Ectodermal cell (in vitro differentiated cells): ENCODE measurements around the gene HOXD9.

Experiments used
- H3K27ac ChIP-seq: 2 replicates; pipeline ENCODE4 v1.7.0; 2013; ENCODE audit warnings: mild to moderate bottlenecking, low read depth, low read length; ENCODE audit not compliant: insufficient read depth, poor library complexity, severe bottlenecking
- H3K27me3 ChIP-seq: 2 replicates; pipeline ENCODE4 v1.7.0; 2013; ENCODE audit warnings: mild to moderate bottlenecking, low read length; ENCODE audit not compliant: insufficient read depth, control insufficient read depth, poor library complexity, severe bottlenecking
- H3K36me3 ChIP-seq: one replicate; pipeline ENCODE4 v1.7.0; 2013; ENCODE audit warnings: low read length; ENCODE audit not compliant: control insufficient read depth, insufficient read depth
- H3K4me1 ChIP-seq: one replicate; pipeline ENCODE4 v1.7.0; 2013; ENCODE audit warnings: low read length; ENCODE audit not compliant: control insufficient read depth, insufficient read depth
- H3K4me3 ChIP-seq: 2 replicates; pipeline ENCODE4 v1.7.0; 2013; ENCODE audit warnings: low read depth, low read length, control low read depth; ENCODE audit not compliant: insufficient read depth
- H3K9me3 ChIP-seq: 2 replicates; pipeline ENCODE4 v1.7.0; 2013; ENCODE audit warnings: mild to moderate bottlenecking, low read length, moderate library complexity; ENCODE audit not compliant: control insufficient read depth
- WGBS, 2 experiments: methylation state at CpG; one replicate each; pipeline ENCODE4 v1.1.7; 2013; ENCODE audit warnings: missing lambda C conversion rate in 2 of 2; 5-methylcytosine and 5-hydroxymethylcytosine counted together

HOXD9 gene

GRCh38 chr2:176135035-176135440, 12.5 kb downstream of the HOXD9 start:
- Histone ChIP-seq H3K27ac (no peak overlapping the region), H3K27me3 (peaks cover 100% of the 10 kb centered on the region), H3K4me1 (peaks cover 4% of the 10 kb centered on the region), H3K9me3 (no peaks in the 10 kb centered on the region), H3K36me3 (no peaks in the 10 kb centered on the region), H3K4me3 (no peak overlapping the region)

DNA sequence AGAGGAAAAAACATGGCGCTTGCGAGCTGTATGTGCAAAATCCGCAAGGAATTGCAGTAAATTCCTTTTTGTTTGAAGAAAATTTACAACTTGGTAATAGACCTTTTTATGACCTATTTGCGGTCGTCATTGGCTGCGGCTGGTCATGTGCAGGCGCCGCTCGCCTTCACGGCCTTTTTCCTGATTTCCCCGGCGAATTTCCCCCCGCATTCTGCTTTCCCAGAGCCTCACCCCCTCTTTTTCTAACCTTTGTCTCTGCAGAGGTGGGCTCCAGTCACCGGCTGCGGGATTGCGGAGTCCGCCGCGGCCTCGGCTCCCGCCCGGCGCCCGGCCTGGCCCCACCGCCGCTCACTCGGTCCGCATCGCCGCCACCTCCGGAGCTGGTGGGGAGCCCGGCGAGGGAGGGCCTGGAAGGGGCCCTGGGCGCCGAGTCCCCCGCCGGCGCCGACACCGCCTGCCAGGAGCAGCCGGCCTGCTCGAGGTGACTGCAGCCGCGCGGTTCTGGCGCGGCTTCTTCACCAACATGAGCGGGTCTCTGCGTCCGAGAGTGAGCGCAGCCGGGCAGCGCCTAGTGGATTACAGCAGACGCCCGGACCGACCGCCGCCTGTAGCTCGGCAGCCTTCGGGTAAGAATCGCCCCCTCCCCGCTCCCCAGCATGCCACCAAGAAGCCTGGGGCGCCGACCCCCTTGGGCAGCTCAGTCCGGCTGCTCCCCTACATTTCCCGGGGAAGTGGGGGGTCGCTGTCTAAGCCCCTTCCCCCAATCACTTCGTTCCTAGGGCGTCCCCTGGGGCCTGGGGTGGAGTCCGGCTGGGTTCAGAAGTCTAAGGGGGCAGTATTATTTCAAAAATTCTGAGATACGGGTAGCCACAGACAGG, 14.1 kb downstream of the HOXD9 start:
- Histone ChIP-seq H3K4me1 (no peaks in the 10 kb centered on the region), H3K4me3 (peak overlapping the region; percentile 11), H3K27me3 (peaks cover 100% of the 10 kb centered on the region), H3K27ac (no peak overlapping the region), H3K36me3 (no peaks in the 10 kb centered on the region), H3K9me3 (no peaks in the 10 kb centered on the region)
- 1% methylated on average over 71 of the region's 71 CpGs for whole genome bisulfite sequencing, 2 experiments

GRCh38 chr2:176137252-176137580, 14.7 kb downstream of the HOXD9 start:
- Histone ChIP-seq H3K4me3 (no peak overlapping the region), H3K4me1 (no peaks in the 10 kb centered on the region), H3K27ac (no peak overlapping the region), H3K36me3 (no peaks in the 10 kb centered on the region), H3K9me3 (no peaks in the 10 kb centered on the region), H3K27me3 (peaks cover 100% of the 10 kb centered on the region)
- WGBS, 2 experiments = 2 to 10% methylated on average over 2 of the region's 2 CpGs

DNA sequence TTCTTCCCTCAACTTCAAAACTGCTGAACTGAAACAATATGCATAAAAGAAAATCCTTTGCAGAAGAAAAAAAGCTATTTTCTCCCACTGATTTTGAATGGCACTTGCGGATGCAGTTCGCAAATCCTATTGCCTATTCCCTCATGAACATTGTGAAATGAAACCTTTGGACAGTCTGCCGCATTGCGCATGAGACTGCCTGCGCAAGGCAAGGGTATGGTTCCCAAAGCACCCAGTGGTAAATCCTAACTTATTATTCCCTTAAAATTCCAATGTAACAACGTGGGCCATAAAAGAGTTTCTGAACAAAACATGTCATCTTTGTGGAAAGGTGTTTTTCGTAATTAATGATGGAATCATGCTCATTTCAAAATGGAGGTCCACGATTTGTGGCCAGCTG, 15.4 kb downstream of the HOXD9 start:
- Histone ChIP-seq H3K27me3 (peaks cover 100% of the 10 kb centered on the region), H3K4me3 (no peak overlapping the region), H3K9me3 (no peaks in the 10 kb centered on the region), H3K4me1 (no peaks in the 10 kb centered on the region), H3K27ac (no peak overlapping the region), H3K36me3 (no peaks in the 10 kb centered on the region)
- WGBS, 2 experiments = 70% methylated on average over 8 of the region's 8 CpGs

DNA sequence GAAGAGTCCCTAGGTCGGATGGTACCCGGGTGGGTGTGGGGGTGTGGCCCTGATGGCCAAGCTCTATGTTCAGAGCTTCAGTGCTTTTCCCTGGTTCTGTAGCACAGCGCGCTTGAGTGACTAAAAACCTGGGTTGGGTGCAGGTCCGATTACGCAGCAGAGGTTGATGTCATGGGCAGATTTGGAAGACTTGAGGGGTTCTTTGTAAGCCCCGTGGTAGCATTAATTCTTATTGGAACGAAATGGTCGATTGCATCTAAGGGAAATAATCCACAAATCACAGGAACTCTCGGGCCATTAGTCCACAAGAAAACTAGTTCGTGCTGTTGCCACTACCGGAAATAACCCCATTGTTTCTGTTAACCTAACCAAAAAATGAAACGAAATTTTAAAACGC, 16.0 kb downstream of the HOXD9 start:
- H3K4me1 ChIP-seq = no peaks in the 10 kb centered on the region
- no peak overlapping the region for H3K4me3 ChIP-seq
- no peaks in the 10 kb centered on the region for H3K36me3 ChIP-seq
- WGBS, 2 experiments = 60% methylated on average over 14 of the region's 14 CpGs
- H3K27me3 ChIP-seq = peaks cover 100% of the 10 kb centered on the region
- no peak overlapping the region for H3K27ac ChIP-seq
- H3K9me3 ChIP-seq = no peaks in the 10 kb centered on the region

GRCh38 chr2:176138923-176139660, 16.6 kb downstream of the HOXD9 start:
- H3K36me3 ChIP-seq = no peaks in the 10 kb centered on the region
- peaks cover 100% of the 10 kb centered on the region for H3K27me3 ChIP-seq
- H3K27ac ChIP-seq = no peak overlapping the region
- 72% methylated on average over 28 of the region's 28 CpGs for WGBS, 2 experiments
- H3K4me1 ChIP-seq = no peaks in the 10 kb centered on the region
- no peak overlapping the region for H3K4me3 ChIP-seq
- no peaks in the 10 kb centered on the region for H3K9me3 ChIP-seq

DNA sequence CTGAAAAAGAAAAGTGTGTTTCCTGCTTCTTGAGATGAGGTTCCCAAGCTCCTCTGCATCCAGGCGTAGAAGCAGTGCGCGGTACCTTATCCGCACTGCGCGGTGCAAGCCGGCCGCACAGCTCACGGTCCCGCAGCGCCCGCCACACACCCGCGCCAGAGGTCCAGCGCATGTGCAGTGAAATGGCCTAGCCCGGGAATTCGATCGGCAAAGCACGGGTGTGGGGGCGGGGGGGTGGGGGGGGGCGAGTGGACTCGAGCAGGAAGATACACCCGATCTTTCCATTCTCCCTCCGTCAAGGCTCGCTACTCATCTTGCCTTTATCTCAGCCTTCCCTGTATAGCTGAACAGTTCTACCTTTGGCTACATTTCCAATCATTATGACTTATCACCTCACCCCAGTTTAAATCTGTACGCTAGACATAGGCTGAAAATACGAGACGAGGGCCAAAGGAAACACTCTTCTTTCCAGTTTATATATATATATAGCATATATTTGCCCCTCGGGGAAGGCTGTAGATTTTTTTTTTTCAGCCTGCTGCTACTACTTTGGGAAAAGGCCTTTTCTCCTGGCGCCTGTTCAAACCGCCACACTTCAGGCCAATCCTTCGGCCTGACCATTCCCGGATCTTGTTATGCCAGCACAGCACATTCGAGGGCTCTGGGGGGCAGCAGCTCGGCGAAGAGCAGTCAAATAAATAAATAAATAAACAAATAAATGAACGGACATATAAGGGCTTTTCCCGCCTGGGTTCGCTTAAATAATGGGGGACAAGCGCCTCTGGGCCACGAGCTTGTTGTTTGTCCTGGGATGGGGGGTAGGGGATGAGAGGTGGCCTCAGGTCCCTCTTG, 17.4 kb downstream of the HOXD9 start:
- no peaks in the 10 kb centered on the region for H3K36me3 ChIP-seq
- H3K27me3 ChIP-seq = peaks cover 100% of the 10 kb centered on the region
- H3K27ac ChIP-seq = no peak overlapping the region
- no peaks in the 10 kb centered on the region for H3K4me1 ChIP-seq
- no peak overlapping the region for H3K4me3 ChIP-seq
- 52 to 68% methylated on average over 37 to 39 of the region's 41 CpGs for WGBS, 2 experiments
- no peaks in the 10 kb centered on the region for H3K9me3 ChIP-seq

DNA sequence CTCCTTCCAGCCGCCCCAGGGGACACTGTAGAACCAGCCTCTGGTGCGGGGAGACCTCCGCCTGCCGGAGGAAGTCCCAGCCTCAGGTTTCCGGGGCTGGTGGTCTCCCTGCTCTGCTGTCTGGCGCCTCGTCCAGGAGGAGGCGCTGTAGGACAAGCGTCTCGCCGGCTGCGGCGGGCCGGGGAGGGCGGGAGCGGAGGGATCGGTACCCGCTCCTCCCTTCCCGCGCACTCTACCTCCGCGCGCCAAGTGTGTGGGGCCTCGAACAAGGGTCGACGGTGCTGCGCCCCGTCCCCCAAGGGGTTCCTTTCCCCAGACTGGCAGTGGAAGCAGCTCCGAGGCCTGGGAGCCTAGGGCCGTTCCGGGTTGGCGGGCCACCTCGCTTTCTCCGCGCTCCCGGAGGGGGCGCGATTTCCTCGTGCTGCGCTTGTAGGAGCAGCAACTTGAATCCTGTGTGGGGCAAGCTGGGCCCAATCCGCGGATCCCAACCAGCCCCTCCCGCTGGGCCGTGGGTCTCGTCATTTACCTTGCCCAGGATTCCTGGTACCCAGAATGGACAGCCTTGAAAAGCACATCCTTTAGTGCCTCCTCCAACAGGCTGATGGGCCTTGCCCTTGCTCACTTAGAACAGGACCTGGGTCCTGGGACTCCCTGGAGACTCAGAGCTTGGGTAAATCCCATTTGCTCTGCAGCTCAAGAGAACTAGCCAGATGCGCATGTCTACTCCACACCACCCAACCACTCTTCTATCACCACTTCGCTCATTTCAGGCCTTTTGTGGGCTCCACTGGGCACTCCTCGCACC, 18.2 kb downstream of the HOXD9 start:
- H3K36me3 ChIP-seq = no peaks in the 10 kb centered on the region
- 6 to 7% methylated on average over 48 of the region's 48 CpGs for WGBS, 2 experiments
- H3K9me3 ChIP-seq = no peaks in the 10 kb centered on the region
- H3K4me1 ChIP-seq = no peaks in the 10 kb centered on the region
- H3K4me3 ChIP-seq = peak overlapping the region; percentile 32
- H3K27me3 ChIP-seq = peaks cover 100% of the 10 kb centered on the region
- H3K27ac ChIP-seq = no peak overlapping the region

DNA sequence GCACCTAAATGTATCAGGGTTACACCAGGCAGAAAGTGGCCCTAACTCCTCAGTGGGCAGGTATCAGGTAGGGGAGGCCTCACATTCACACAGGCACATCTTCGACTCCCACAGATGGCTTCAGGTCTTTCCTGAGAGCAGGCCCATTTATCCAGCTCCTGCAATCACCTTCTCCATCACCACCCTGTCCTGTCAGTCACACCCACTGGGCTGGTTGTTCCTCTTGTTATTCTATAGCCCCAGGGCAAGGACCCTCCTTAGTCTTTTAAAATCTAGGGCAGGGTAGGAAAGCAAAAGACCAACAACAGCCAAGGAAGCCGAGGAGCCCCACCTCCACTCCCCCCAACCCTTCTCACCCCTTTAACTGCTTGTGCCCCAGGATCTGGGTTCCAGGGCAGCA, 19.8 kb downstream of the HOXD9 start:
- no peak overlapping the region for H3K4me3 ChIP-seq
- H3K27me3 ChIP-seq = peaks cover 100% of the 10 kb centered on the region
- no peaks in the 10 kb centered on the region for H3K4me1 ChIP-seq
- no peaks in the 10 kb centered on the region for H3K9me3 ChIP-seq
- no peaks in the 10 kb centered on the region for H3K36me3 ChIP-seq
- 60 to 77% methylated on average over 1 to 2 of the region's 2 CpGs for WGBS, 2 experiments
- no peak overlapping the region for H3K27ac ChIP-seq
